ENCODE measurements around the gene ARRB1.

- TF ChIP-seq FOXP2 (optimal IDR thresholded peaks at IDR 0.05; ENCODE audit: borderline replicate concordance, extremely low read depth, extremely low read length, insufficient read depth) (no peak), POLR2AphosphoS5 (IDR thresholded peaks at IDR 0.05; ENCODE audit: low read depth, low read length) (no peak), TAF1 (IDR thresholded peaks at IDR 0.05; ENCODE audit: borderline replicate concordance, insufficient read depth, low read length) (no peak), SIN3A (IDR thresholded peaks at IDR 0.05; ENCODE audit: borderline replicate concordance, insufficient read depth, low read length) (no peak), REST (IDR thresholded peaks at IDR 0.05; ENCODE audit: insufficient read depth in 1 of 2, low read depth in 2 of 2, low read length in 2 of 2) (no peak)
Measured at GRCh38 chr11:75345455-75346160, 5.9 kb downstream of the ARRB1 start.
